ENCODE measurements around the gene TENM4. TPM values are rescaled to one million over a fixed set of nuclear protein-coding genes. Genes with fewer than 3 reads are reported as not detected.

Gene TENM4
- total and polyA plus RNA-seq, 10 of the 15 experiments (the other 5 are each of a cell fraction or from before 2014, with no cell fraction given): 0.03 to 0.12 (median 0.06) TPM; not detected in 7

GRCh38 chr11:78977009-78977408 lies 463.8 kb downstream of the TENM4 start:
- no TSS peak for BruUV-seq (replicated peaks)
- no peak overlapping the region for H3K4me3 ChIP-seq
- no peak overlapping the region for H2AFZ ChIP-seq (ENCODE audit: control insufficient read depth, low read depth, low read length)
- ATAC-seq (no peak), DNase-seq (ENCODE audit: low read depth, low spot score) (no peak), FAIRE-seq (no peak)
- ChIA-PET POLR2A (no interaction called here), RAD21 (ENCODE audit: unreplicated experiment) (no interaction called here), CTCF (no interaction called here), SMC1A (ENCODE audit: uncharacterized antibody, unreplicated experiment) (interaction anchor here (0.7 kb wide), 1 partner anchor 11 kb away, joined by 3 read pairs; no protein-coding TSS in a partner anchor)
- no peaks in the 10 kb centered on the region for H3K9me3 ChIP-seq (replicated peaks; ENCODE audit: control insufficient read depth, insufficient read depth, low read length)
- no peak overlapping the region for H3K9ac ChIP-seq (ENCODE audit: control insufficient read depth, insufficient read depth, low read length)
- no peaks in the 10 kb centered on the region for H3K27me3 ChIP-seq (replicated peaks in 1 of 2; ENCODE audit: control insufficient read depth in 2 of 2, insufficient read depth in 2 of 2, low read length in 1 of 2)
- in situ Hi-C loops (cut with MboI): no loop called here
- TF ChIP-seq SIN3A (IDR thresholded peaks at IDR 0.05; ENCODE audit: low read depth, low read length): no peak
- no peak for TF ChIP-seq E2F4 (IDR thresholded peaks at IDR 0.05; ENCODE audit: low read depth, low read length)
- no peak for TF ChIP-seq RELB (IDR thresholded peaks at IDR 0.05; ENCODE audit: low read depth)
- no peak for TF ChIP-seq CUX1 (IDR thresholded peaks at IDR 0.05; ENCODE audit: insufficient replicate concordance, low read depth, low read length)
- H3K4me2 ChIP-seq (ENCODE audit: control insufficient read depth, insufficient read depth): no peak overlapping the region
- H3K4me1 ChIP-seq (ENCODE audit: control insufficient read depth, insufficient read depth, low read length): no peaks in the 10 kb centered on the region
- no peaks in the 10 kb centered on the region for H3K79me2 ChIP-seq (ENCODE audit: control insufficient read depth, insufficient read depth, low read length)
- WGBS (ENCODE audit: insufficient coverage, insufficient replicate concordance, low lambda C conversion rate, missing lambda C conversion rate): 39% methylated on average over 3 of the region's 3 CpGs
- intact Hi-C loops (cut with micrococcal nuclease; ENCODE audit: unreplicated experiment): no loop called here
- no peaks in the 10 kb centered on the region for H4K20me1 ChIP-seq (ENCODE audit: control insufficient read depth, insufficient read depth)
- no peak overlapping the region for H3K27ac ChIP-seq (ENCODE audit: control insufficient read depth, insufficient read depth)
- H3K36me3 ChIP-seq (ENCODE audit: control insufficient read depth in 2 of 2, insufficient read depth in 2 of 2, low read length in 1 of 2): no peaks in the 10 kb centered on the region
